Heart right ventricle (tissue), 16 donors: Measurements from ENCODE around the gene SLIT3. TPM values are rescaled to one million over a fixed set of nuclear protein-coding genes. Genes with fewer than 3 reads are reported as not detected.

Source experiments
- ATAC-seq, 8 donors: fragments of 200-7000 bp; cut with Tn5 transposase; one replicate each; pipeline ENCODE4 v1.9.1; 2020; ENCODE audit warnings: mild to moderate bottlenecking in 8 of 8, moderate library complexity in 8 of 8, moderate number of reproducible peaks in 1 of 8
- DNase-seq, 2 donors: peaks; one replicate each; pipeline ENCODE4 v3.0.0-alpha.2; 2020
- H3K27ac ChIP-seq, 10 donors: fragments of 200-600 bp; sonication (generic) in 2 of 10; one replicate each; pipeline versions ENCODE4 v1.5.0 to v1.8.0; 2020 to 2022; ENCODE audit warnings: mild to moderate bottlenecking in 3 of 10
- H3K27me3 ChIP-seq, 7 donors: fragments of 200-600 bp; one replicate each; pipeline ENCODE4 v1.8.0; 2021 to 2022; ENCODE audit warnings: mild to moderate bottlenecking in 2 of 7
- H3K36me3 ChIP-seq, 9 donors: fragments of 200-600 bp; sonication (generic) in 1 of 9; one replicate each; pipeline versions ENCODE4 v1.5.0 to v1.8.0; 2020 to 2022; ENCODE audit warnings: mild to moderate bottlenecking in 2 of 9
- H3K4me1 ChIP-seq, 9 donors: fragments of 200-600 bp; sonication (generic) in 1 of 9; one replicate each; pipeline versions ENCODE4 v1.5.0 to v1.8.0; 2020 to 2022; ENCODE audit warnings: mild to moderate bottlenecking in 4 of 9
- H3K4me3 ChIP-seq, 10 donors: fragments of 200-600 bp; sonication (generic) in 2 of 10; one replicate each; pipeline versions ENCODE4 v1.5.0 to v1.8.0; 2020 to 2022; ENCODE audit warnings: mild to moderate bottlenecking in 7 of 10, moderate library complexity in 2 of 10
- H3K9me3 ChIP-seq, 11 donors: fragments of 200-600 bp in 10 of 11; sonication (generic) in 2 of 11; one replicate each; pipeline versions ENCODE4 v1.5.0 to v1.8.0; 2013 to 2022; ENCODE audit warnings: mild to moderate bottlenecking in 2 of 11, control low read depth in 1 of 11, moderate library complexity in 1 of 11
- WGBS, 2 donors: extraction: QIAGEN DNeasy Blood & Tissue Kit; methylation state at CpG; one replicate each; pipeline ENCODE4 v1.1.7; 2013; ENCODE audit warnings: inconsistent platforms in 1 of 2; 5-methylcytosine and 5-hydroxymethylcytosine counted together
- intact Hi-C, 10 donors: fragments of 100-400 bp; cut with DNase I; formaldehyde crosslinking; loops; one replicate each; pipeline versions ENCODE4 v1.11.1 to v1.14.2; 2022
- polyA plus RNA-seq, 2 donors: library from polyadenylated mRNA; stranded (reverse); fragments of 200-250 nt; gene quantifications; one replicate each; pipeline ENCODE4 v1.2.3, GENCODE V29; 2013
- total RNA-seq, 10 donors: library from RNA; stranded (reverse); fragmentation: NEBNext Ultra II Directional in 3 of 10; extraction: Animal tissue kit (Norgen Biotek cat#: 25700) in 3 of 10; gene quantifications; one replicate each; pipeline versions ENCODE4 v1.2.1 to v1.2.4, GENCODE V29; 2021 to 2023
- TF ChIP-seq, protein P1 (sequence below), 9 donors: fragments of 200-600 bp; sonication (generic) in 2 of 9; IDR thresholded peaks; one replicate each; pipeline versions ENCODE4 v1.5.0 to v1.8.0; 2021 to 2022; ENCODE audit warnings: antibody characterized with exemption in 9 of 9, mild to moderate bottlenecking in 5 of 9, moderate library complexity in 1 of 9
- donor health status: Arrhythmogenic right ventricular cardiomyopathy.
- donor health status: ischemic (EF 13 %, LVEDD 7.1; RV severe dilation, severe dysfunction).
- donor health status: healthy with polysubstance abuse.
- donor health status: DM: no; HTN: yes; CAD: no.
- donor health status: DM: no; HTN: no; CAD: no.
- donor health status: ischemic (EF 25% LVEDD 6.9; RV normal size, moderate dysfunction).
- donor health status: ischemic (EF 25% LVEDD 5.7; RV mildly dilated, moderate dysfunction).
- donor health status: healthy.
- donor health status: DM: yes; HTN: yes; CAD: no.
- donor health status: Ischemic cardiomyopathy.
- donor health status: ischemic (EF 35%, LVEDD 5.7; RV mildly dilated, moderate dysfunction).
- donor health status: nonischemic (EF 11% LVEDD 7.7; RV severe dilation, severe dysfunction).
- donor health status: DM: yes; HTN: yes; CAD: no.
- donor health status: PGD.
- donor health status: ischemic (EF 29% LVEDD 5.4; RV normal size, mild dysfunction).
- donor health status: nonischemic (EF 23%, LVEDD 6.1; RV moderate dilation, normal function).

Gene SLIT3
- total and polyA plus RNA-seq, 12 donors, result 2.0 to 29.2 (median 12.1) TPM

DNA sequence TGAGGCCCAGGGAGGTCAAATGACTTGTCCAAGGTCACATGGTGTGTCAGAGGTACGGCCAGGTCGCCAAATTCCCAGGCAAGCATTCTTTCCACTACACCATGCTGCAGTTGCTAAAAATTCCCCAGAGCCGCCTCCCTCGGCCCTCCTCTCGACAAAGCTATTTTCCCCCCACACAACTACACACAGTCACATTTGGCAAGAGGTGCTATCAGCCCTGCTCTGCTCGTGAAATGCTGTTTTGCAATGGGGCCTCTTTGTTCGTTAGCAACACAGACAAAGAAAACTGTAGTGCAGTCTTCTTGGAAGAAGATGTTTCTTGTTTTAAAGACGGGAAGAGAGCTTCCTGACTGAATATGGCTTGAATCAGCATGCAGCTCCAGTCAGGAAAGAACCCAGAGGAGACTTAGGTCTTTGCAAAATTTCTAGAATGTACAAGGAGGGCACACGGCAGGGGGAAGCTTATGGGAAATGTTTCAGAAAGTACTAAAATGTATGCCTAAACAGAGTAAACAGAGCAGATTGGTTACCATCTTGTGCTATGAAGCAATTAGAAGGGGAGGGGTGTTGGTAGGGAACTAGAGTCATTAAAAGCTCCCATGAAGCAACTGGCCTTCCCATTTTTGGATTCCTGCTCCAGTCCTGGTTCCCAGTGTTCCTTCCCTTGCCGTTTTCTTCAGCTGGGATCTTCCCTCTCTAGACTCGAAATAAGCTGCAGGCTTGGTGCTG is 14.2 kb downstream of the SLIT3 start:
- 28 to 31% methylated on average over 11 of the region's 11 CpGs for WGBS, 2 donors
- peak; percentile 29 to 41 for DNase-seq

DNA sequence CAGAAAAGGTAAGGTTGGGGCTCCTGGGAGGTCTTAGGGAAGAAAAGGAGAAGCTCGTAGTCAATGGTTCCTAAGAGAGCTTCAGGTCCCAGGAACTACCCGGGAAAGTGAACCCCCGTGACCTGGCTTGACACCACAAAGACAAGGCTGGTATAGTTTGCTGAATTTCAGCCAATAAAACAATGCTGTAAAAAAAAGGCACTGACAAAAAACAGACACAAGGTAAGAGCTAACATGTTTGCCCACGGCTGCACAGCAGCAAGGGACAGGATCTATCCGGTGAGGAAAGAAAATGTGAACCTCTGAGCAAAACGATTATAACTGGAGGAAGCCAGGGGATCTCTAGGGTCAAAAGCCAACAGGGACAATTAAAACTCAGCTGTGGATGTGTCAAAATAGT is 17.1 kb downstream of the SLIT3 start:
- no peak overlapping the region for H3K27ac ChIP-seq
- DNase-seq (no peak), ATAC-seq (no peak)
- H3K4me1 ChIP-seq, result peaks cover 2 to 23% (median 15%) of the 10 kb centered on the region in 9 donors
- H3K4me3 ChIP-seq, result no peak overlapping the region
- intact Hi-C loops, result no loop called here
- TF ChIP-seq, protein P1, sequence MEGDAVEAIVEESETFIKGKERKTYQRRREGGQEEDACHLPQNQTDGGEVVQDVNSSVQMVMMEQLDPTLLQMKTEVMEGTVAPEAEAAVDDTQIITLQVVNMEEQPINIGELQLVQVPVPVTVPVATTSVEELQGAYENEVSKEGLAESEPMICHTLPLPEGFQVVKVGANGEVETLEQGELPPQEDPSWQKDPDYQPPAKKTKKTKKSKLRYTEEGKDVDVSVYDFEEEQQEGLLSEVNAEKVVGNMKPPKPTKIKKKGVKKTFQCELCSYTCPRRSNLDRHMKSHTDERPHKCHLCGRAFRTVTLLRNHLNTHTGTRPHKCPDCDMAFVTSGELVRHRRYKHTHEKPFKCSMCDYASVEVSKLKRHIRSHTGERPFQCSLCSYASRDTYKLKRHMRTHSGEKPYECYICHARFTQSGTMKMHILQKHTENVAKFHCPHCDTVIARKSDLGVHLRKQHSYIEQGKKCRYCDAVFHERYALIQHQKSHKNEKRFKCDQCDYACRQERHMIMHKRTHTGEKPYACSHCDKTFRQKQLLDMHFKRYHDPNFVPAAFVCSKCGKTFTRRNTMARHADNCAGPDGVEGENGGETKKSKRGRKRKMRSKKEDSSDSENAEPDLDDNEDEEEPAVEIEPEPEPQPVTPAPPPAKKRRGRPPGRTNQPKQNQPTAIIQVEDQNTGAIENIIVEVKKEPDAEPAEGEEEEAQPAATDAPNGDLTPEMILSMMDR (IDR thresholded peaks at IDR 0.05), result no peak
- H3K36me3 ChIP-seq, result no peaks in the 10 kb centered on the region
- 43 to 65% methylated on average over 6 of the region's 6 CpGs for WGBS, 2 donors
- peaks cover 0 to 13% (median 0%) of the 10 kb centered on the region in 11 donors for H3K9me3 ChIP-seq
- peaks cover 0 to 5% (median 0%) of the 10 kb centered on the region in 7 donors for H3K27me3 ChIP-seq

More for the DNA sequence above, 14.2 kb downstream of the SLIT3 start:
- Histone ChIP-seq H3K4me1 (peaks cover 0 to 23% (median 12%) of the 10 kb centered on the region in 9 donors), H3K27me3 (peaks cover 0 to 5% (median 0%) of the 10 kb centered on the region in 7 donors), H3K4me3 (no peak overlapping the region), H3K27ac (peak overlapping the region in 5 of 10 donors; percentile 4 to 43 (median 26)), H3K36me3 (no peaks in the 10 kb centered on the region), H3K9me3 (peaks cover 0 to 13% (median 0%) of the 10 kb centered on the region in 11 donors)
- intact Hi-C loops, result no loop called here
- peak; percentile 63 to 95 (median 89) for ATAC-seq
- TF ChIP-seq, protein P1 (IDR thresholded peaks at IDR 0.05), result no peak

DNA sequence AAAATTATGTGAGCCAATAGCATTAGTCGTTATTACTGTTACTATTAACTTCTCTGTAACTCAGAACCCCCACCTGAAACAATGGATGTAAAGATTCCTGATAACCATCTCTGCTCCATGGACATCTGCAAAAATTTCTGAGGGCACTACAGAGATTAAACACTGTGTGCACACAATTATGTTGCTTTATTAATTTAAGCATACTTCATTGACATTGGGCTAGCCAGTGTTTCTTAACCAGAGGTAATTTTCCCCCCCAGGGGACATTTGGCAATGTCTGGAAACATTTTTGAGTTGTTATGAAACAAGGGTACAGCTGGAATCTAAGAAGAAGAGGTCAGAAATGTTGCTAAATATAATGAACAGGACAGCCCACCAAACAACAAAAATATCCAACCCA is 19.3 kb downstream of the SLIT3 start:
- TF ChIP-seq, protein P1 (IDR thresholded peaks at IDR 0.05), result no peak
- ATAC-seq (no peak), DNase-seq (no peak)
- peaks cover 0 to 11% (median 0%) of the 10 kb centered on the region in 7 donors for H3K27me3 ChIP-seq
- no peaks in the 10 kb centered on the region for H3K36me3 ChIP-seq
- H3K4me3 ChIP-seq, result no peak overlapping the region
- WGBS, 2 donors, result 81 to 87% methylated on average over 1 of the region's 1 CpG
- H3K9me3 ChIP-seq, result peaks cover 0 to 13% (median 0%) of the 10 kb centered on the region in 11 donors
- intact Hi-C loops, result no loop called here
- no peak overlapping the region for H3K27ac ChIP-seq
- peaks cover 0 to 7% (median 4%) of the 10 kb centered on the region in 9 donors for H3K4me1 ChIP-seq

DNA sequence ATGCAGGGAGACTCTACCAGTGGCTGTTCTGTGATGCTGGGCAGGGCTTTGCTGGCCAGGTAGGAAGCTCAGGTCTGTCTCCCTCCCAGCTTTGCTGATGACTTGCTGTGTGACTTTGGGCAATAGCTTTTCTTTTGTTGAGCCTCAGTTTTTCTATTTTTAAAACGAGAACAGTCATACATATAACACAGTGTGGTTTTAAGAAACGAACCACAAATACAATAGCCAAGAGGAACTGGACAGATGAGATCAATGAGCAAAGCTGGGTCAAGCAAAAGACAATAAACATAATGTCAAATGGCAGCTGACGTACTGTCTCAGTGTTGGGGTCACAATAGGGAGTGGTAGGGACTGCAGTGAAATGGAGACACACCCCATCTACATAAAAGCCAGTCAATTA is 20.2 kb downstream of the SLIT3 start:
- DNase-seq (no peak), ATAC-seq (no peak)
- Histone ChIP-seq H3K4me1 (peaks cover 0 to 4% (median 0%) of the 10 kb centered on the region in 9 donors), H3K27me3 (peaks cover 0 to 11% (median 0%) of the 10 kb centered on the region in 7 donors), H3K9me3 (peaks cover 0 to 10% (median 0%) of the 10 kb centered on the region in 11 donors), H3K36me3 (no peaks in the 10 kb centered on the region), H3K27ac (no peak overlapping the region), H3K4me3 (no peak overlapping the region)
- 73 to 77% methylated on average over 3 of the region's 3 CpGs for WGBS, 2 donors
- TF ChIP-seq, protein P1 (IDR thresholded peaks at IDR 0.05), result no peak
- intact Hi-C loops, result no loop called here
